HepG2 (cell line): ENCODE measurements around the gene CBLC. TPM values are rescaled to one million over a fixed set of nuclear protein-coding genes. Genes with fewer than 3 reads are reported as not detected.

Experiments
- AGO2 ChIP-seq: fragments of 200-400 bp; formaldehyde crosslinking; optimal IDR thresholded peaks from 2 replicates; pipeline ENCODE3; 2017; ENCODE audit warnings: mild to moderate bottlenecking, low read depth, low read length, moderate library complexity
- FOXO1 ChIP-seq: sonication (generic); formaldehyde crosslinking; IDR thresholded peaks from 2 replicates; pipeline ENCODE4 v1.4.0; 2020; ENCODE audit warnings: missing genetic modification reagents
- GATAD2A ChIP-seq: IDR thresholded peaks from 2 replicates; pipeline ENCODE4 v1.6.1; 2016
- GTF2F1 ChIP-seq: fragments of 150-350 bp; IDR thresholded peaks from 2 replicates; pipeline ENCODE4 v1.6.1; 2014; ENCODE audit warnings: low read length
- IRF2 ChIP-seq: IDR thresholded peaks from 2 replicates; pipeline ENCODE4 v1.6.1; 2018; ENCODE audit warnings: missing genetic modification reagents, missing compliant biosample characterization
- KDM1A ChIP-seq: IDR thresholded peaks from 2 replicates; pipeline ENCODE4 v1.6.1; 2016; ENCODE audit warnings: missing compliant biosample characterization
- KDM2A ChIP-seq: sonication (generic); formaldehyde crosslinking; IDR thresholded peaks from 2 replicates; pipeline ENCODE4 v1.4.0; 2020; ENCODE audit warnings: low read depth, missing genetic modification reagents, borderline replicate concordance
- NR2C2 ChIP-seq: sonication (generic); formaldehyde crosslinking; IDR thresholded peaks from 2 replicates; pipeline ENCODE4 v1.4.0; 2020; ENCODE audit warnings: missing genetic modification reagents, mild to moderate bottlenecking, moderate library complexity, borderline replicate concordance
- NRL ChIP-seq: sonication (generic); formaldehyde crosslinking; IDR thresholded peaks from 2 replicates; pipeline ENCODE4 v1.5.0; 2020; ENCODE audit warnings: missing genetic modification reagents, mild to moderate bottlenecking, moderate library complexity, borderline replicate concordance
- RARA ChIP-seq: IDR thresholded peaks from 2 replicates; pipeline ENCODE4 v1.6.1; 2016; ENCODE audit warnings: missing genetic modification reagents, missing compliant biosample characterization
- RBM22 ChIP-seq: fragments of 200-400 bp; formaldehyde crosslinking; optimal IDR thresholded peaks from 2 replicates; pipeline ENCODE3; 2017; ENCODE audit warnings: mild to moderate bottlenecking, low read length, moderate library complexity
- RBM39 ChIP-seq: fragments of 200-400 bp; formaldehyde crosslinking; IDR thresholded peaks from one replicate; pipeline ENCODE4 v1.6.1; 2018; ENCODE audit warnings: antibody characterized with exemption, mild to moderate bottlenecking, low read depth, low read length; ENCODE audit not compliant: poor library complexity, severe bottlenecking
- SALL1 ChIP-seq: sonication (generic); formaldehyde crosslinking; IDR thresholded peaks from 2 replicates; pipeline ENCODE4 v1.8.0; 2022; ENCODE audit warnings: mild to moderate bottlenecking, missing genetic modification reagents
- SALL2 ChIP-seq: sonication (generic); formaldehyde crosslinking; IDR thresholded peaks from 2 replicates; pipeline ENCODE4 v1.8.1; 2023; ENCODE audit warnings: mild to moderate bottlenecking, missing genetic modification reagents, inconsistent platforms
- TAF15 ChIP-seq: fragments of 200-400 bp; formaldehyde crosslinking; IDR thresholded peaks from one replicate; pipeline ENCODE4 v1.6.1; 2018; ENCODE audit warnings: mild to moderate bottlenecking, low read depth, low read length; ENCODE audit not compliant: poor library complexity, severe bottlenecking
- TEAD2 ChIP-seq: sonication (generic); formaldehyde crosslinking; IDR thresholded peaks from 2 replicates; pipeline ENCODE4 v1.9.0; 2021; ENCODE audit warnings: missing genetic modification reagents
- ZKSCAN5 ChIP-seq: sonication (generic); formaldehyde crosslinking; IDR thresholded peaks from 2 replicates; pipeline ENCODE4 v1.5.1; 2020; ENCODE audit warnings: mild to moderate bottlenecking, missing genetic modification reagents
- ZNF331 ChIP-seq: sonication (generic); formaldehyde crosslinking; IDR thresholded peaks from 2 replicates; pipeline ENCODE4 v1.4.0; 2020; ENCODE audit warnings: missing genetic modification reagents
- ZNF562 ChIP-seq: sonication (generic); formaldehyde crosslinking; IDR thresholded peaks from 2 replicates; pipeline ENCODE4 v1.8.0; 2022; ENCODE audit warnings: missing genetic modification reagents, borderline replicate concordance
- polyA plus RNA-seq, 8 experiments: library from polyadenylated mRNA; depleted of rRNA in 3 of 8; stranded (reverse) in 7 of 8; unstranded in 1 of 8; fragments of >200 nt; fragmentation: Illumina TruSeq in 4 of 8; extraction: Trizol in 4 of 8; gene quantifications; 2 replicates each; pipeline versions ENCODE4 v1.2.1 to v1.2.3, GENCODE V29; 2011 to 2016; ENCODE audit warnings: low read depth in 4 of 8, missing spikeins in 1 of 8, mixed read lengths in 1 of 8; ENCODE audit not compliant: insufficient read depth in 1 of 8
- total RNA-seq, 5 experiments: library from RNA; depleted of rRNA; stranded (reverse); fragments of >200 nt; fragmentation: Illumina TruSeq; extraction: Trizol; gene quantifications; 2 replicates each; pipeline ENCODE4 v1.2.3, GENCODE V29; 2016; ENCODE audit warnings: low read depth in 1 of 5
- TF ChIP-seq, protein P1 (sequence below): IDR thresholded peaks from 2 replicates; pipeline ENCODE4 v1.6.1; 2018; ENCODE audit warnings: missing genetic modification reagents, mild to moderate bottlenecking, missing compliant biosample characterization
- TF ChIP-seq, protein P2 (sequence below): sonication (generic); formaldehyde crosslinking; IDR thresholded peaks from 2 replicates; pipeline ENCODE4 v1.4.0; 2020; ENCODE audit warnings: missing genetic modification reagents, mild to moderate bottlenecking, borderline replicate concordance
- TF ChIP-seq, protein P3 (sequence below): sonication (generic); formaldehyde crosslinking; IDR thresholded peaks from 2 replicates; pipeline ENCODE4 v1.9.0; 2021; ENCODE audit warnings: missing genetic modification reagents, borderline replicate concordance
- TF ChIP-seq, protein P4 (sequence below): sonication (generic); formaldehyde crosslinking; IDR thresholded peaks from 2 replicates; pipeline ENCODE4 v1.5.1; 2020; ENCODE audit warnings: mild to moderate bottlenecking, missing genetic modification reagents, borderline replicate concordance

CBLC gene
- total and polyA plus RNA-seq, 2 of the 13 experiments (the other 11 are each of a cell fraction or from before 2014, with no cell fraction given) = 1.8 to 2.6 TPM

DNA sequence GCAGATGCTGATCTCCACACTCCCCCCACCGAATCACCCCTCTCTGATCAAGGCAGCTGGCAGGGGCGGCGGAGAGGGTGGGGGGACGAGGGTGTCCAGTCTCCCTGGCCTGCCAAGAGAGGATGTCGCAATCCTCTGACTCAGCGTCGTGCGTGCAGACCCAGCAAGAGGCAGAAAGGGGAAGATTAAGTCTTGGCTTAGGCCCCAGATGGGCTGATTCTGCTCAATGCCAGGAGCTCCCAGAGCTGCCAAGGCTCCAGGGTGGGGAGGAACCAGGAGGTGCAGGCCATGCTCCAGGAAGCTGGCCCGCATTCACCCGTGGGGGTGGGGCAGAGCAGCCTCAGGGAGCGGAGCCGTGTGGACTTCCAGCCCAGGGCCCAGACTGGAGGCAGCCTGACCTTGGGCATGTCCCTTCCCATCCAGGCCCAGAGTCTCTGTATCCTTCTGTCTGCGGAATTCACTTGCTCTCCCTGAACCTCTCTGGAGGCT, 35.8 kb upstream of the CBLC start (continued):
- TF ChIP-seq RBM39 (peak; percentile 54), FOXO1 (CRISPR knock-in tag) (0 out of 2 replicates have a peak, but pooled peaks have one; percentile 12), GTF2F1 (no peak), NRL (CRISPR knock-in tag) (no peak), TAF15 (no peak), NR2C2 (CRISPR knock-in tag) (0 out of 2 replicates have a peak, but pooled peaks have one; percentile 38), SALL2 (CRISPR knock-in tag) (no peak), RBM22 (no peak), KDM1A (CRISPR knock-in tag) (no peak), IRF2 (CRISPR knock-in tag) (peak; percentile 30; the same call in 1 of the 2 replicates), ZNF562 (CRISPR knock-in tag) (no peak), ZKSCAN5 (CRISPR knock-in tag) (no peak), RARA (CRISPR knock-in tag) (peak; percentile 65), ZNF331 (no peak), SALL1 (CRISPR knock-in tag) (peak; percentile 72), KDM2A (CRISPR knock-in tag) (no peak), GATAD2A (peak; percentile 74), TEAD2 (no peak), AGO2 (no peak)
- TF ChIP-seq, protein P1, sequence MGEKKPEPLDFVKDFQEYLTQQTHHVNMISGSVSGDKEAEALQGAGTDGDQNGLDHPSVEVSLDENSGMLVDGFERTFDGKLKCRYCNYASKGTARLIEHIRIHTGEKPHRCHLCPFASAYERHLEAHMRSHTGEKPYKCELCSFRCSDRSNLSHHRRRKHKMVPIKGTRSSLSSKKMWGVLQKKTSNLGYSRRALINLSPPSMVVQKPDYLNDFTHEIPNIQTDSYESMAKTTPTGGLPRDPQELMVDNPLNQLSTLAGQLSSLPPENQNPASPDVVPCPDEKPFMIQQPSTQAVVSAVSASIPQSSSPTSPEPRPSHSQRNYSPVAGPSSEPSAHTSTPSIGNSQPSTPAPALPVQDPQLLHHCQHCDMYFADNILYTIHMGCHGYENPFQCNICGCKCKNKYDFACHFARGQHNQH (CRISPR knock-in tag) = no peak
- TF ChIP-seq, protein P2, sequence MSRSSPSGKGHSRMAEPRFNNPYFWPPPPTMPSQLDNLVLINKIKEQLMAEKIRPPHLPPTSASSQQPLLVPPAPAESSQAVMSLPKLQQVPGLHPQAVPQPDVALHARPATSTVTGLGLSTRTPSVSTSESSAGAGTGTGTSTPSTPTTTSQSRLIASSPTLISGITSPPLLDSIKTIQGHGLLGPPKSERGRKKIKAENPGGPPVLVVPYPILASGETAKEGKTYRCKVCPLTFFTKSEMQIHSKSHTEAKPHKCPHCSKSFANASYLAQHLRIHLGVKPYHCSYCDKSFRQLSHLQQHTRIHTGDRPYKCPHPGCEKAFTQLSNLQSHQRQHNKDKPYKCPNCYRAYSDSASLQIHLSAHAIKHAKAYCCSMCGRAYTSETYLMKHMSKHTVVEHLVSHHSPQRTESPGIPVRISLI (CRISPR knock-in tag) = peak; percentile 25; the same call in 1 of the 2 replicates
- TF ChIP-seq, protein P3, sequence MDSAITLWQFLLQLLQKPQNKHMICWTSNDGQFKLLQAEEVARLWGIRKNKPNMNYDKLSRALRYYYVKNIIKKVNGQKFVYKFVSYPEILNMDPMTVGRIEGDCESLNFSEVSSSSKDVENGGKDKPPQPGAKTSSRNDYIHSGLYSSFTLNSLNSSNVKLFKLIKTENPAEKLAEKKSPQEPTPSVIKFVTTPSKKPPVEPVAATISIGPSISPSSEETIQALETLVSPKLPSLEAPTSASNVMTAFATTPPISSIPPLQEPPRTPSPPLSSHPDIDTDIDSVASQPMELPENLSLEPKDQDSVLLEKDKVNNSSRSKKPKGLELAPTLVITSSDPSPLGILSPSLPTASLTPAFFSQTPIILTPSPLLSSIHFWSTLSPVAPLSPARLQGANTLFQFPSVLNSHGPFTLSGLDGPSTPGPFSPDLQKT (CRISPR knock-in tag) = no peak
- TF ChIP-seq, protein P4, sequence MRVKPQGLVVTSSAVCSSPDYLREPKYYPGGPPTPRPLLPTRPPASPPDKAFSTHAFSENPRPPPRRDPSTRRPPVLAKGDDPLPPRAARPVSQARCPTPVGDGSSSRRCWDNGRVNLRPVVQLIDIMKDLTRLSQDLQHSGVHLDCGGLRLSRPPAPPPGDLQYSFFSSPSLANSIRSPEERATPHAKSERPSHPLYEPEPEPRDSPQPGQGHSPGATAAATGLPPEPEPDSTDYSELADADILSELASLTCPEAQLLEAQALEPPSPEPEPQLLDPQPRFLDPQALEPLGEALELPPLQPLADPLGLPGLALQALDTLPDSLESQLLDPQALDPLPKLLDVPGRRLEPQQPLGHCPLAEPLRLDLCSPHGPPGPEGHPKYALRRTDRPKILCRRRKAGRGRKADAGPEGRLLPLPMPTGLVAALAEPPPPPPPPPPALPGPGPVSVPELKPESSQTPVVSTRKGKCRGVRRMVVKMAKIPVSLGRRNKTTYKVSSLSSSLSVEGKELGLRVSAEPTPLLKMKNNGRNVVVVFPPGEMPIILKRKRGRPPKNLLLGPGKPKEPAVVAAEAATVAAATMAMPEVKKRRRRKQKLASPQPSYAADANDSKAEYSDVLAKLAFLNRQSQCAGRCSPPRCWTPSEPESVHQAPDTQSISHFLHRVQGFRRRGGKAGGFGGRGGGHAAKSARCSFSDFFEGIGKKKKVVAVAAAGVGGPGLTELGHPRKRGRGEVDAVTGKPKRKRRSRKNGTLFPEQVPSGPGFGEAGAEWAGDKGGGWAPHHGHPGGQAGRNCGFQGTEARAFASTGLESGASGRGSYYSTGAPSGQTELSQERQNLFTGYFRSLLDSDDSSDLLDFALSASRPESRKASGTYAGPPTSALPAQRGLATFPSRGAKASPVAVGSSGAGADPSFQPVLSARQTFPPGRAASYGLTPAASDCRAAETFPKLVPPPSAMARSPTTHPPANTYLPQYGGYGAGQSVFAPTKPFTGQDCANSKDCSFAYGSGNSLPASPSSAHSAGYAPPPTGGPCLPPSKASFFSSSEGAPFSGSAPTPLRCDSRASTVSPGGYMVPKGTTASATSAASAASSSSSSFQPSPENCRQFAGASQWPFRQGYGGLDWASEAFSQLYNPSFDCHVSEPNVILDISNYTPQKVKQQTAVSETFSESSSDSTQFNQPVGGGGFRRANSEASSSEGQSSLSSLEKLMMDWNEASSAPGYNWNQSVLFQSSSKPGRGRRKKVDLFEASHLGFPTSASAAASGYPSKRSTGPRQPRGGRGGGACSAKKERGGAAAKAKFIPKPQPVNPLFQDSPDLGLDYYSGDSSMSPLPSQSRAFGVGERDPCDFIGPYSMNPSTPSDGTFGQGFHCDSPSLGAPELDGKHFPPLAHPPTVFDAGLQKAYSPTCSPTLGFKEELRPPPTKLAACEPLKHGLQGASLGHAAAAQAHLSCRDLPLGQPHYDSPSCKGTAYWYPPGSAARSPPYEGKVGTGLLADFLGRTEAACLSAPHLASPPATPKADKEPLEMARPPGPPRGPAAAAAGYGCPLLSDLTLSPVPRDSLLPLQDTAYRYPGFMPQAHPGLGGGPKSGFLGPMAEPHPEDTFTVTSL (CRISPR knock-in tag) = no peak
